ENCODE data around the gene CMC2. TPM values are rescaled to one million over a fixed set of nuclear protein-coding genes. Genes with fewer than 3 reads are reported as not detected.

Gene CMC2
- total and polyA plus RNA-seq, 2 of the 13 experiments (the other 11 are each of a cell fraction or from before 2014, with no cell fraction given): 116 to 129 TPM

DNA sequence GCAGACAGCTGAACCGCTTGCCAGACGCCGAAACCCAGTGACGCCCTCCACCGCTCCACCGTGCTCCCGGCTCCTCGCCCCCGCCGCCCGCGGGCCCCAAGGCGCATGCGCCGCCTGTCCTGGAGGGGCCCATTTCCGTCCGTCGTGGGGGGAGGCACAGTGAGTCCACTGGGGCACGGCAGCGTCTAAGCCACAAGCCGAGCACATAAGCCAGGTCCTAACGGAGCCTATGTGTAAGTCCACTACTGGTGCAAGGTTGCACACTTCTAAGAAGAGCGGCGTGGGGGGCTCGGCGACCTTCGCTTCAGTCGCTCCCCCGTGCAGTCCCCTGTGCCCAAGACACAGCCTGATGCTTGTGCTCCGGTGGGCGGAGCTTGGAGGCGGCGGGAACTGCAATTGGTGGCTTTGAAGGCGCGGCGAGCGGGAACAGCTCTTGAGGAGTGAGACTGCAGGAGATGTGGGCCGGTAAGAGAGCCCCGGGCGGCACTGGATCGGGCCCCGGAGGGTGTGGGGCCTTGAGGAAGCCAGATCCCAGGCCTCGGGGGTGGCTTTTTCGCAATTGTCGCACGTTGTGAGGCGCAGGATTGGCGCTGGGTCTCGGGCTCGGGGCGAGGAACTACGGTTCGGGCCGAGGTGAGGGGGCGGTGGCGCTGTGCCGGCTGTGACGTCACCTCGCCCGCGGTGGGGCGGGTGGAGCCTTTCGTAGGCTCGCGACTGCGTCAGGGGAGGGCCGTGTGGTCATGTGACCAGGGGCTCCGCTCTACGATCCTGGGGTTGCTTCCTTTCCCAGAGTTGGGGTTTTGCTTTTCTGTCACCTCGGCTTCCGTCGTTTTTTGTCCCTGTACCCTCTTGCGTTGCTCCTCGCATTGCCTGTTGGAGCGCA, at the start of gene CMC2, which contains the start of gene CENPN (continued):
- no peak for TF ChIP-seq DPF2 (CRISPR knock-in tag; IDR thresholded peaks at IDR 0.05; ENCODE audit: borderline replicate concordance, low read depth)
- TF ChIP-seq MAFG (CRISPR knock-in tag; IDR thresholded peaks at IDR 0.05): peak; percentile 65; the same call in 1 of the 2 replicates
- no peak for TF ChIP-seq ZBTB7A (CRISPR knock-in tag; IDR thresholded peaks at IDR 0.05)
- TF ChIP-seq ZNF24 (IDR thresholded peaks at IDR 0.05): no peak
- TF ChIP-seq PHB2 (IDR thresholded peaks at IDR 0.05; ENCODE audit: partially characterized antibody): no peak
- peak; percentile 80; the same call in 1 of the 2 replicates for TF ChIP-seq SMAD9 (CRISPR knock-in tag; IDR thresholded peaks at IDR 0.05)
- TF ChIP-seq RNF2 (conservative IDR thresholded peaks at IDR 0.05; ENCODE audit: low read depth): peak; percentile 60; the same call in 1 of the 2 replicates
- TF ChIP-seq STAG1 (CRISPR knock-in tag; IDR thresholded peaks at IDR 0.05): no peak
- peak; percentile 77 for TF ChIP-seq AKAP8 (CRISPR knock-in tag; IDR thresholded peaks at IDR 0.05)
- no peak for TF ChIP-seq ZNF577 (CRISPR knock-in tag; IDR thresholded peaks at IDR 0.05; ENCODE audit: borderline replicate concordance, low read depth)
- peak; percentile 73; the same call in 1 of the 2 replicates for TF ChIP-seq CAMTA2 (CRISPR knock-in tag; IDR thresholded peaks at IDR 0.05; ENCODE audit: borderline replicate concordance)
- TF ChIP-seq ZFP82 (CRISPR knock-in tag; IDR thresholded peaks at IDR 0.05; ENCODE audit: borderline replicate concordance): peak; percentile 91; the same call in 1 of the 2 replicates
- peak; percentile 71; the same call in 1 of the 2 replicates for TF ChIP-seq TBP (CRISPR knock-in tag; IDR thresholded peaks at IDR 0.05)
- peak; percentile 45; the same call in 1 of the 2 replicates for TF ChIP-seq ZFYVE20 (CRISPR knock-in tag; IDR thresholded peaks at IDR 0.05; ENCODE audit: borderline replicate concordance, low read depth)
- TF ChIP-seq, protein P1, sequence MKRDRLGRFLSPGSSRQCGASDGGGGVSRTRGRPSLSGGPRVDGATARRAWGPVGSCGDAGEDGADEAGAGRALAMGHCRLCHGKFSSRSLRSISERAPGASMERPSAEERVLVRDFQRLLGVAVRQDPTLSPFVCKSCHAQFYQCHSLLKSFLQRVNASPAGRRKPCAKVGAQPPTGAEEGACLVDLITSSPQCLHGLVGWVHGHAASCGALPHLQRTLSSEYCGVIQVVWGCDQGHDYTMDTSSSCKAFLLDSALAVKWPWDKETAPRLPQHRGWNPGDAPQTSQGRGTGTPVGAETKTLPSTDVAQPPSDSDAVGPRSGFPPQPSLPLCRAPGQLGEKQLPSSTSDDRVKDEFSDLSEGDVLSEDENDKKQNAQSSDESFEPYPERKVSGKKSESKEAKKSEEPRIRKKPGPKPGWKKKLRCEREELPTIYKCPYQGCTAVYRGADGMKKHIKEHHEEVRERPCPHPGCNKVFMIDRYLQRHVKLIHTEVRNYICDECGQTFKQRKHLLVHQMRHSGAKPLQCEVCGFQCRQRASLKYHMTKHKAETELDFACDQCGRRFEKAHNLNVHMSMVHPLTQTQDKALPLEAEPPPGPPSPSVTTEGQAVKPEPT (CRISPR knock-in tag; IDR thresholded peaks at IDR 0.05; ENCODE audit: low read depth): peak; percentile 45; the same call in 1 of the 2 replicates
- no peak for TF ChIP-seq ZNF597 (CRISPR knock-in tag; IDR thresholded peaks at IDR 0.05)
- peak; percentile 98 for TF ChIP-seq ZNF878 (CRISPR knock-in tag; IDR thresholded peaks at IDR 0.05)
- no peak for TF ChIP-seq ZNF644 (CRISPR knock-in tag; IDR thresholded peaks at IDR 0.05; ENCODE audit: low read depth)
- TF ChIP-seq ZNF713 (CRISPR knock-in tag; IDR thresholded peaks at IDR 0.05): 0 out of 2 replicates have a peak, but pooled peaks have one; percentile 28
- TF ChIP-seq, protein P2, sequence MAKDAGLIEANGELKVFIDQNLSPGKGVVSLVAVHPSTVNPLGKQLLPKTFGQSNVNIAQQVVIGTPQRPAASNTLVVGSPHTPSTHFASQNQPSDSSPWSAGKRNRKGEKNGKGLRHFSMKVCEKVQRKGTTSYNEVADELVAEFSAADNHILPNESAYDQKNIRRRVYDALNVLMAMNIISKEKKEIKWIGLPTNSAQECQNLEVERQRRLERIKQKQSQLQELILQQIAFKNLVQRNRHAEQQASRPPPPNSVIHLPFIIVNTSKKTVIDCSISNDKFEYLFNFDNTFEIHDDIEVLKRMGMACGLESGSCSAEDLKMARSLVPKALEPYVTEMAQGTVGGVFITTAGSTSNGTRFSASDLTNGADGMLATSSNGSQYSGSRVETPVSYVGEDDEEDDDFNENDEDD (CRISPR knock-in tag; IDR thresholded peaks at IDR 0.05; ENCODE audit: borderline replicate concordance): peak; percentile 98
- no peak; the same call in 1 of the 2 replicates for TF ChIP-seq ZNF296 (CRISPR knock-in tag; conservative IDR thresholded peaks at IDR 0.05)
- TF ChIP-seq SP140L (CRISPR knock-in tag; IDR thresholded peaks at IDR 0.05; ENCODE audit: borderline replicate concordance): peak; percentile 14; the same call in 1 of the 2 replicates
- TF ChIP-seq ATAD3A (CRISPR knock-in tag; IDR thresholded peaks at IDR 0.05): no peak
- peak; percentile 96 for TF ChIP-seq TMF1 (CRISPR knock-in tag; IDR thresholded peaks at IDR 0.05; ENCODE audit: low read depth)
- TF ChIP-seq NFKBIZ (CRISPR knock-in tag; IDR thresholded peaks at IDR 0.05): peak; percentile 39; the same call in 1 of the 2 replicates
- peak; percentile 93 for TF ChIP-seq ZNF224 (CRISPR knock-in tag; IDR thresholded peaks at IDR 0.05)
- peak; percentile 76; the same call in 1 of the 2 replicates for TF ChIP-seq ZNF430 (CRISPR knock-in tag; IDR thresholded peaks at IDR 0.05)
- TF ChIP-seq ZBTB21 (CRISPR knock-in tag; IDR thresholded peaks at IDR 0.05): peak; percentile 94
